Measurements from ENCODE around the gene HSP90AA1.

GRCh38 chr14:102095871-102096568, 9.2 kb upstream of the HSP90AA1 start:
- no peak for TF ChIP-seq ZBTB43 (CRISPR knock-in tag; IDR thresholded peaks at IDR 0.05)
- TF ChIP-seq USF2 (CRISPR knock-in tag; IDR thresholded peaks at IDR 0.05): no peak
- no peak for TF ChIP-seq MAX (CRISPR knock-in tag; IDR thresholded peaks at IDR 0.05)
- TF ChIP-seq CTCF (IDR thresholded peaks at IDR 0.05): no peak
- TF ChIP-seq KAT7 (CRISPR knock-in tag; IDR thresholded peaks at IDR 0.05; ENCODE audit: borderline replicate concordance): no peak
